CD14-positive monocyte (primary cell): ENCODE results near the gene WDR89. TPM values are rescaled to one million over a fixed set of nuclear protein-coding genes. Genes with fewer than 3 reads are reported as not detected.

Source experiments
- DNase-seq, 3 donors: peaks; one replicate each; pipeline ENCODE4 v3.0.0-alpha.2; 2011 to 2022
- H2AFZ ChIP-seq: 2 replicates; pipeline ENCODE4 v1.6.0; 2012; ENCODE audit warnings: mild to moderate bottlenecking, low read depth, low read length, inconsistent platforms; ENCODE audit not compliant: insufficient read depth, poor library complexity, severe bottlenecking
- H3K27ac ChIP-seq, 2 donors: 1 replicate in 1 of 2; 2 replicates in 1 of 2; pipeline ENCODE4 v1.5.1; 2012 to 2013; ENCODE audit warnings: low read length in 2 of 2, control low read depth in 1 of 2, inconsistent platforms in 1 of 2, low read depth in 1 of 2, mild to moderate bottlenecking in 1 of 2
- H3K27me3 ChIP-seq, 2 donors: one replicate each; pipeline versions ENCODE4 v1.6.0 to v1.6.1; 2011 to 2013; ENCODE audit warnings: low read length in 2 of 2; ENCODE audit not compliant: control insufficient read depth in 2 of 2, insufficient read depth in 2 of 2
- H3K36me3 ChIP-seq, 2 donors: replicated peaks in 1 of 2; 1 replicate in 1 of 2; 2 replicates in 1 of 2; pipeline versions ENCODE4 v1.5.1 to v1.6.1; 2012 to 2013; ENCODE audit warnings: low read length in 2 of 2, control low read depth in 1 of 2, inconsistent platforms in 1 of 2, mild to moderate bottlenecking in 1 of 2; ENCODE audit not compliant: insufficient read depth in 2 of 2, control insufficient read depth in 1 of 2
- H3K4me1 ChIP-seq, 2 donors: 1 replicate in 1 of 2; 2 replicates in 1 of 2; pipeline versions ENCODE4 v1.5.1 to v1.6.1; 2012 to 2013; ENCODE audit warnings: low read length in 2 of 2, control low read depth in 1 of 2, inconsistent platforms in 1 of 2, mild to moderate bottlenecking in 1 of 2, moderate library complexity in 1 of 2; ENCODE audit not compliant: insufficient read depth in 2 of 2, control insufficient read depth in 1 of 2
- H3K4me2 ChIP-seq: replicated peaks from 2 replicates; pipeline ENCODE3; 2012; ENCODE audit warnings: low read length, moderate library complexity, mild to moderate bottlenecking; ENCODE audit not compliant: poor library complexity, severe bottlenecking; ENCODE audit errors: extremely low read depth
- H3K4me3 ChIP-seq, 3 experiments: fragments of 200-600 bp in 1 of 3; sonication (generic) in 1 of 3; replicated peaks in 1 of 3; 1 replicate in 2 of 3; 2 replicates in 1 of 3; pipeline ENCODE4 v1.5.1; 2011 to 2013; ENCODE audit warnings: low read length in 3 of 3, mild to moderate bottlenecking in 3 of 3, control low read depth in 2 of 3, low read depth in 2 of 3, inconsistent platforms in 1 of 3, moderate library complexity in 1 of 3
- H3K79me2 ChIP-seq: 2 replicates; pipeline ENCODE4 v1.6.0; 2012; ENCODE audit warnings: mild to moderate bottlenecking, control low read depth, inconsistent platforms, low read length, moderate library complexity; ENCODE audit not compliant: insufficient read depth
- H3K9ac ChIP-seq: 2 replicates; pipeline ENCODE4 v1.6.0; 2017; ENCODE audit warnings: low read length, mild to moderate bottlenecking; ENCODE audit not compliant: insufficient read depth, poor library complexity, severe bottlenecking
- H3K9me3 ChIP-seq, 2 donors: replicated peaks in 1 of 2; 1 replicate in 1 of 2; 2 replicates in 1 of 2; pipeline versions ENCODE4 v1.5.1 to v1.6.1; 2012 to 2013; ENCODE audit warnings: low read length in 2 of 2, control low read depth in 1 of 2; ENCODE audit not compliant: control insufficient read depth in 1 of 2, insufficient read depth in 1 of 2
- H4K20me1 ChIP-seq: 2 replicates; pipeline ENCODE4 v1.6.0; 2012; ENCODE audit warnings: mild to moderate bottlenecking, low read length, control low read depth, moderate library complexity; ENCODE audit not compliant: insufficient read depth
- H3K27ac Mint-ChIP-seq, 7 donors: one replicate each; pipeline ENCODE4 v1.8.0; 2020; ENCODE audit warnings: mild to moderate bottlenecking in 7 of 7, mixed read lengths in 7 of 7, moderate library complexity in 6 of 7, inconsistent platforms in 2 of 7
- H3K27me3 Mint-ChIP-seq, 3 donors: one replicate each; pipeline ENCODE4 v1.8.0; 2021 to 2022; ENCODE audit warnings: low read depth in 3 of 3, mild to moderate bottlenecking in 3 of 3, mixed read lengths in 3 of 3, moderate library complexity in 3 of 3, inconsistent platforms in 1 of 3
- H3K36me3 Mint-ChIP-seq, 2 donors: one replicate each; pipeline ENCODE4 v1.8.0; 2020; ENCODE audit warnings: mixed read lengths in 2 of 2, inconsistent platforms in 1 of 2, mild to moderate bottlenecking in 1 of 2
- H3K4me1 Mint-ChIP-seq: one replicate; pipeline ENCODE4 v1.8.0; 2020; ENCODE audit warnings: mild to moderate bottlenecking, mixed read lengths
- H3K4me3 Mint-ChIP-seq, 2 donors: one replicate each; pipeline ENCODE4 v1.8.0; 2020; ENCODE audit warnings: mild to moderate bottlenecking in 2 of 2, mixed read lengths in 2 of 2, moderate library complexity in 1 of 2
- H3K9me3 Mint-ChIP-seq, 7 donors: one replicate each; pipeline ENCODE4 v1.8.0; 2020 to 2022; ENCODE audit warnings: mixed read lengths in 7 of 7, mild to moderate bottlenecking in 6 of 7, moderate library complexity in 6 of 7, inconsistent platforms in 2 of 7
- CTCF ChIP-seq: fragments of 200-600 bp; IDR thresholded peaks from one replicate; pipeline ENCODE4 v1.8.0; 2022; ENCODE audit warnings: antibody characterized with exemption, mild to moderate bottlenecking
- WGBS: methylation state at CpG from one replicate; pipeline ENCODE4 v1.1.5; 2013; ENCODE audit warnings: missing lambda C conversion rate; ENCODE audit not compliant: insufficient coverage; 5-methylcytosine and 5-hydroxymethylcytosine counted together
- intact Hi-C, 2 donors: fragments of 100-400 bp; cut with micrococcal nuclease; formaldehyde crosslinking; loops; one replicate each; pipeline versions ENCODE4 v1.15.0 to v1.15.1; 2023
- polyA plus RNA-seq, 3 donors: library from polyadenylated mRNA; depleted of rRNA in 1 of 3; unstranded in 2 of 3; stranded (reverse) in 1 of 3; fragments of 300-500 nt in 2 of 3; fragments of >200 nt in 1 of 3; fragmentation: Illumina TruSeq in 2 of 3; gene quantifications; 1 replicate in 2 of 3; 2 replicates in 1 of 3; pipeline ENCODE4 v1.2.3, GENCODE V29; 2012 to 2021

WDR89 gene
- polyA plus RNA-seq, 3 donors, result 2.1 to 3.6 (median 2.2) TPM

- no peak overlapping the region for H3K27ac ChIP-seq
- H3K4me1 ChIP-seq, result no peaks in the 10 kb centered on the region
- H3K79me2 ChIP-seq, result peaks cover 10% of the 10 kb centered on the region
- TF ChIP-seq CTCF, result no peak
- peaks cover 0 to 2% (median 0%) of the 10 kb centered on the region in 7 donors for H3K9me3 Mint-ChIP-seq
- H3K27me3 Mint-ChIP-seq, result no peaks in the 10 kb centered on the region
- no peak for DNase-seq
- WGBS, result no CpG with 5 or more reads among the region's 5 CpGs
- no peaks in the 10 kb centered on the region for H4K20me1 ChIP-seq
- peak overlapping the region in 1 of 7 donors; percentile 40 for H3K27ac Mint-ChIP-seq
- intact Hi-C loops, result no loop called here
- H3K4me3 ChIP-seq, result no peak overlapping the region
- no peak overlapping the region for H3K4me3 Mint-ChIP-seq
- H3K4me2 ChIP-seq, result no peak overlapping the region
- no peaks in the 10 kb centered on the region for H3K9me3 ChIP-seq
- no peak overlapping the region for H2AFZ ChIP-seq
- no peaks in the 10 kb centered on the region for H3K27me3 ChIP-seq
- H3K36me3 ChIP-seq, result peaks cover 6 to 8% of the 10 kb centered on the region in 2 donors
- H3K36me3 Mint-ChIP-seq, result peaks cover 14 to 20% of the 10 kb centered on the region in 2 donors
- no peak overlapping the region for H3K9ac ChIP-seq
- H3K4me1 Mint-ChIP-seq, result no peaks in the 10 kb centered on the region
These were observed 37.0 kb downstream of the WDR89 start for GRCh38 chr14:63604626-63605025.

- Mint-ChIP-seq H3K27ac (no peak overlapping the region), H3K4me3 (no peak overlapping the region), H3K36me3 (peaks cover 22 to 29% of the 10 kb centered on the region in 2 donors), H3K27me3 (no peaks in the 10 kb centered on the region), H3K9me3 (peaks cover 0 to 3% (median 0%) of the 10 kb centered on the region in 7 donors), H3K4me1 (no peaks in the 10 kb centered on the region)
- Histone ChIP-seq H3K79me2 (peaks cover 8% of the 10 kb centered on the region), H3K4me3 (no peak overlapping the region), H3K9me3 (no peaks in the 10 kb centered on the region), H4K20me1 (no peaks in the 10 kb centered on the region), H3K4me1 (no peaks in the 10 kb centered on the region), H3K4me2 (no peak overlapping the region), H2AFZ (no peak overlapping the region), H3K27ac (no peak overlapping the region), H3K36me3 (peaks cover 10 to 16% of the 10 kb centered on the region in 2 donors), H3K27me3 (no peaks in the 10 kb centered on the region), H3K9ac (no peak overlapping the region)
- intact Hi-C loops, result no loop called here
- TF ChIP-seq CTCF, result no peak
- DNase-seq, result no peak
- WGBS, result 82% methylated on average over 3 of the region's 5 CpGs
These were observed 37.9 kb downstream of the WDR89 start for GRCh38 chr14:63603749-63604277.
